T-cell (primary cell): ENCODE data around the gene MYRF. TPM values are rescaled to one million over a fixed set of nuclear protein-coding genes. Genes with fewer than 3 reads are reported as not detected.
A peak's percentile ranks its signal among the peaks of the same experiment; 100 is the strongest.

Experiments used
- ATAC-seq, 4 experiments: fragments of 200-7000 bp in 3 of 4; fragments of 150-1000 bp in 1 of 4; cut with Tn5 transposase; replicated peaks in 1 of 4; 1 replicate in 3 of 4; 2 replicates in 1 of 4; pipeline ENCODE4 v1.10.0; 2021; ENCODE audit warnings: moderate library complexity in 3 of 4, mild to moderate bottlenecking in 2 of 4, moderate number of reproducible peaks in 1 of 4
- CTCF ChIA-PET, 2 donors: fragments of 300-600 bp; sonication (Branson Sonifier 250); formaldehyde crosslinking; loops; one replicate each; lab custom pipeline; 2022; ENCODE audit warnings: antibody characterized with exemption in 2 of 2; lab: Charles Lee
- POLR2A ChIA-PET, 2 donors: fragments of 300-600 bp; sonication (Branson Sonifier 250); formaldehyde crosslinking; loops; one replicate each; lab custom pipeline; 2022; ENCODE audit warnings: antibody characterized with exemption in 2 of 2; lab: Charles Lee
- DNase-seq, 35 experiments: peaks; one replicate each; pipeline versions ENCODE4 v3.0.0 to v3.0.0-alpha.2; 2013 to 2023
- H3K27ac ChIP-seq: one replicate; pipeline ENCODE4 v1.5.1; 2013; ENCODE audit warnings: low read length
- H3K27me3 ChIP-seq, 2 experiments: replicated peaks in 1 of 2; 1 replicate in 1 of 2; 2 replicates in 1 of 2; pipeline versions ENCODE4 v1.6.1 to v1.7.0; 2013; ENCODE audit warnings: low read length in 1 of 2, mixed read lengths in 1 of 2; ENCODE audit not compliant: control insufficient read depth in 2 of 2, insufficient read depth in 2 of 2; ENCODE audit errors: extremely low read depth in 1 of 2
- H3K36me3 ChIP-seq, 2 donors: 1 replicate in 1 of 2; 2 replicates in 1 of 2; pipeline versions ENCODE4 v1.6.1 to v1.7.0; 2013; ENCODE audit warnings: low read length in 1 of 2; ENCODE audit not compliant: control insufficient read depth in 2 of 2, insufficient read depth in 1 of 2; ENCODE audit errors: extremely low read depth in 1 of 2
- H3K4me1 ChIP-seq, 2 experiments: 1 replicate in 1 of 2; 2 replicates in 1 of 2; pipeline versions ENCODE4 v1.6.1 to v1.7.0; 2013; ENCODE audit warnings: low read length in 2 of 2, mixed read lengths in 1 of 2; ENCODE audit not compliant: insufficient read depth in 2 of 2, control insufficient read depth in 1 of 2; ENCODE audit errors: extremely low read depth in 1 of 2
- H3K4me3 ChIP-seq, 2 donors: 1 replicate in 1 of 2; 2 replicates in 1 of 2; pipeline versions ENCODE4 v1.5.1 to v1.7.0; 2013; ENCODE audit warnings: mild to moderate bottlenecking in 2 of 2, low read length in 1 of 2, moderate library complexity in 1 of 2; ENCODE audit not compliant: control insufficient read depth in 1 of 2; ENCODE audit errors: extremely low read depth in 1 of 2
- H3K9me3 ChIP-seq: 2 replicates; pipeline ENCODE4 v1.7.0; 2013
- H3K27ac Mint-ChIP-seq, 2 donors: one replicate each; pipeline ENCODE4 v1.8.0; 2020 to 2021; ENCODE audit warnings: mild to moderate bottlenecking in 2 of 2, mixed read lengths in 2 of 2
- H3K27me3 Mint-ChIP-seq, 2 donors: one replicate each; pipeline ENCODE4 v1.8.0; 2021 to 2022; ENCODE audit warnings: mixed read lengths in 2 of 2
- H3K36me3 Mint-ChIP-seq: one replicate; pipeline ENCODE4 v1.8.0; 2021; ENCODE audit warnings: mixed read lengths
- H3K4me1 Mint-ChIP-seq, 3 donors: one replicate each; pipeline ENCODE4 v1.8.0; 2020 to 2022; ENCODE audit warnings: mixed read lengths in 3 of 3, mild to moderate bottlenecking in 1 of 3
- H3K4me3 Mint-ChIP-seq, 3 donors: one replicate each; pipeline ENCODE4 v1.8.0; 2020 to 2022; ENCODE audit warnings: mild to moderate bottlenecking in 3 of 3, mixed read lengths in 3 of 3, moderate library complexity in 3 of 3
- H3K9me3 Mint-ChIP-seq, 3 donors: one replicate each; pipeline ENCODE4 v1.8.0; 2020 to 2022; ENCODE audit warnings: mixed read lengths in 3 of 3
- WGBS: methylation state at CpG from one replicate; pipeline ENCODE4 v1.1.5; 2013; ENCODE audit warnings: missing lambda C conversion rate; ENCODE audit not compliant: insufficient coverage; 5-methylcytosine and 5-hydroxymethylcytosine counted together
- total RNA-seq, 35 experiments: library from RNA in 6 of 35; stranded (reverse) in 6 of 35; fragments of 120-200 nt in 1 of 35; gene quantifications; one replicate each; pipeline versions ENCODE4 v1.2.1 to v1.2.4 and lab custom pipeline; 2013 to 2026

The MYRF gene
- total RNA-seq, 5 donors from 2014 or later (not counting 1 experiment from before 2014, with no cell fraction given): 0.95 to 4.9 (median 1.5) TPM

DNA sequence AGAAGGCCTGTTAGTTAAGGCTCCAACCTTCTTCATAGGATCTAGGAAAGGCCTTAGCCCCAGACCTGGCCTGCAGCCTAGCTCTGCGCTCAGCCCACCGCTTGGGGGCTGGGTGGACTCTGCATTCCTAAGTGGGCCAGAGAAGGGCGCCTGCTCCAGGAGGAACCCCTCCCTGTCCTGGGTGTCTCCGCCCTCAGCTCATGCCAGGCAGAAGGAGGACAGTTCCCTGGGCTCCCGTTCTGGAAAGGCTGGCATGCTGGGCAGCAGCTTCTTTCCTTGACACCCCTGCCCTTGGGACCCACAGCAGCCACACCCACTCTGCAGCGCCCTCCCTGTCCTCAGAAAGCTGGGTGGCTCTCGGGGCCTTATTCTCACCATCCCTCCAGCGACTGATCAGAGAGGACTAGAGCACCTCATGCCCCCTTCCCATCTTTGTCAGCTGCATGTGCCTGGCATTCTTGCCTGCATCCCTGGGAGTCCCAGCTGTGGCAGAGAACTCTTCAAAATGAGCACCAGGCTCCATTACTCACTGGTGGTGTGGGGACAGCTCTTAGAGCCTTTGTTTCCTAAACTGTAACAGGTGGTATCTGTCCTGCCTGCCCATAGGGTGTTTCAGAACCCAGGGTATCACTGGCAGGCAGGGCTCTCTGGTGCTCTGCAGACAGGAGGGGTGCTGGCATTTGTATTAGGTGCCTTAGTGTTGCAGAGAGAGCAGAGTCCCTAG is 20.3 kb upstream of the MYRF start:
- H3K36me3 ChIP-seq: no peaks in the 10 kb centered on the region
- no peak overlapping the region for H3K27ac Mint-ChIP-seq
- H3K9me3 ChIP-seq: no peaks in the 10 kb centered on the region
- no peak overlapping the region for H3K27ac ChIP-seq
- H3K4me3 Mint-ChIP-seq: no peak overlapping the region
- H3K36me3 Mint-ChIP-seq: no peaks in the 10 kb centered on the region
- DNase-seq (no peak), ATAC-seq (no peak)
- no peaks in the 10 kb centered on the region for H3K9me3 Mint-ChIP-seq
- H3K4me1 Mint-ChIP-seq: peaks cover 2 to 7% (median 4%) of the 10 kb centered on the region in 3 donors
- H3K4me1 ChIP-seq: peaks cover 0 to 4% of the 10 kb centered on the region in 2 experiments
- POLR2A ChIA-PET: interaction anchor here in 1 of 2 donors (0.5 kb wide), 1 partner anchor 272 kb away, joined by 7 read pairs; no protein-coding TSS in a partner anchor
- H3K4me3 ChIP-seq: no peak overlapping the region
- peaks cover 0 to 6% of the 10 kb centered on the region in 2 experiments for H3K27me3 ChIP-seq
- H3K27me3 Mint-ChIP-seq: no peaks in the 10 kb centered on the region
- CTCF ChIA-PET: no interaction called here
- WGBS: 86% methylated on average over 7 of the region's 8 CpGs

DNA sequence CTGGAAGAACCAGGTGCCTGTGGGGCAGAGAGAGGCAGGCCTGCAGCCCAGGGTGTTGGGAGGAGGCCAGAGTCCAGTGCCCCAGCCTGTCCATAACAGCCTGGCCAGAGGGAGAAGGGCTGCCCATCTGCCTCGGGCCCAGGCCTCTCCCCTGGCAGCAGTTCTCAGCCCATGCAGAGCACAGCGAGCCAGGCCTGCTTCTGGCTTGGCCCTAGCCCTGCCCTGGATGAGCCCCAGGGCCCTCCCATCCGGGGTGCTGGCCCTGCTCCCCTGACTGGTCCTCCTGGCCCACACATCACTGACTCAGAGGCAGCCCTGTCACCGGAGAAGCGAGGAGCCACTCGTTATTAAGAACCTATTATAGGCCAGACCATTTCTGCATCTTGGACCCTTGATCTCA is 19.7 kb upstream of the MYRF start:
- WGBS: 80% methylated on average over 6 of the region's 6 CpGs
- CTCF ChIA-PET: interaction anchor here (0.9 to 1.9 kb wide), 9 partner anchors 19 to 376 kb away, joined by 3 to 21 read pairs (median 3); no protein-coding TSS in a partner anchor

DNA sequence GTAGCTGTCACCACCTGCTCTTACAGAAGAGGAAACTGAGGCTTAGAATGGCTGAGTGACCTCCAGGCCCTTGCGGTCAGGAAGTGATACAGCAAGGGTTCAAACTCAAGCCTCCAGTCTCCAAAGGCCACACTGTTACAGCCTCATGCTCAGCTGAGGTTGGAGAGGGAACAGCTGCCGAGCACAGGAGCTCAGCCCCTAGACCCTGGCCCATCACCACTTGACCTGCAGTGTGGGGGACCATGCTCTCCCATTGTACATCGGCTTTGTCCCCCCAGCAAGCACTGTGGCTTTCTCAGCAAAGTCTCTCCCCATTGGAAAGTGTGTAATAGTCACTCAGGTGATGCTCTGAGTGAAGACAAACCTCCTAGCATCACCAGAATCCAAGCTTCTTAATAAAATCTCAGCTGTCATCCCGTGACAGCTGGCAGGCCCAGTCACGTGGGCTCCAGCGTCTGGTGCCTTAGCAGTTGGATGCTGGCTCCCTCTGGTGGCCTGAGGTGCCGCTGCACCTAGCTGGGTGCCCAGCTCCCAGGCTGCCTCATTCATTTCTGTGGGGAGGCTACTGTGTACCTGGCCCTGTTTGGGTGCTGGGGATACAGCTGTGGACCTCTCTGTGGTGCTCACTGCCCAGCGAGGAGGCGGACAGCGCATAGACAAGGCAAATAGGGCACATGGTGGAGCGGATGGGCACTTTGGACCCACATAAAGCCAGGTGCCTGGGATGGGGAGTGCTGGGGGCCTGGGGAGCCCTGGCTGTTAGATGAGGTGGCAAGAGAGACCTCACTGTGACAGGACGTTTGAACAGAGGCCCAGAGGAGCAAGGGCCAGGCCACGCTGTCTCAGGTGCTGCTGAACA is 19.1 kb upstream of the MYRF start:
- H3K4me1 ChIP-seq: peaks cover 0 to 4% of the 10 kb centered on the region in 2 experiments
- Mint-ChIP-seq H3K27me3 (no peaks in the 10 kb centered on the region), H3K36me3 (no peaks in the 10 kb centered on the region), H3K9me3 (no peaks in the 10 kb centered on the region), H3K4me3 (no peak overlapping the region), H3K27ac (no peak overlapping the region), H3K4me1 (peaks cover 2 to 7% (median 4%) of the 10 kb centered on the region in 3 donors)
- ATAC-seq (peak; percentile 90 to 99 (median 96)), DNase-seq (peak; percentile 65 to 92 (median 83))
- no peak overlapping the region for H3K4me3 ChIP-seq
- H3K36me3 ChIP-seq: no peaks in the 10 kb centered on the region
- WGBS: 14% methylated on average over 11 of the region's 13 CpGs
- H3K27me3 ChIP-seq: peaks cover 0 to 12% of the 10 kb centered on the region in 2 experiments
- POLR2A ChIA-PET: no interaction called here
- no peaks in the 10 kb centered on the region for H3K9me3 ChIP-seq
- H3K27ac ChIP-seq: no peak overlapping the region
- CTCF ChIA-PET: interaction anchor here (0.6 to 1.9 kb wide), 13 partner anchors 18 to 375 kb away, joined by 3 to 21 read pairs (median 4); no protein-coding TSS in a partner anchor

More for the DNA sequence above, 19.7 kb upstream of the MYRF start:
- Mint-ChIP-seq H3K27me3 (no peaks in the 10 kb centered on the region), H3K4me1 (peaks cover 2 to 7% (median 4%) of the 10 kb centered on the region in 3 donors), H3K9me3 (no peaks in the 10 kb centered on the region), H3K27ac (no peak overlapping the region), H3K36me3 (no peaks in the 10 kb centered on the region), H3K4me3 (no peak overlapping the region)
- ATAC-seq: no peak
- no peak for DNase-seq
- Histone ChIP-seq H3K27ac (no peak overlapping the region), H3K4me3 (no peak overlapping the region), H3K36me3 (no peaks in the 10 kb centered on the region), H3K27me3 (peaks cover 0 to 6% of the 10 kb centered on the region in 2 experiments), H3K4me1 (peaks cover 0 to 4% of the 10 kb centered on the region in 2 experiments), H3K9me3 (no peaks in the 10 kb centered on the region)
- POLR2A ChIA-PET: no interaction called here

DNA sequence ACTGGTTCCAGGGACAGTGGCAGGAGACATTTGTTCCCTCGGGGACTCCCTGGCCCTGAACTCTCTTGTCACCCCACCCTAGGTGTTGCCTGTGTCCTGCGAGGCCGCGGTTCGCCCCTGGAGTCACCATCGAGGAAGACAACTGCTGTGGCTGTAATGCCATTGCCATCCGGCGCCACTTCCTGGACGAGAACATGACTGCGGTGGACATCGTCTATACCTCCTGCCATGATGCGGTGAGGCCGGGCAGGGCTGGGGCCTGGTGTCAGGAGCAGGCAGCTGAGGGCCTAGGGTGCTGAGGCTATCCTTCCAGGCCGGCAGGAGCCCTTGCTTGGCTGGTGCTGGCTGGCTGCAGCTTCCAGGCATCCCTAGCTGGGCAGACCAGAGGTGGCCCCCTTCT is 17.7 kb upstream of the MYRF start:
- Histone ChIP-seq H3K27ac (no peak overlapping the region), H3K4me1 (peaks cover 0 to 4% of the 10 kb centered on the region in 2 experiments), H3K27me3 (peaks cover 0 to 12% of the 10 kb centered on the region in 2 experiments), H3K4me3 (no peak overlapping the region), H3K9me3 (no peaks in the 10 kb centered on the region), H3K36me3 (no peaks in the 10 kb centered on the region)
- H3K27ac Mint-ChIP-seq: no peak overlapping the region
- H3K4me1 Mint-ChIP-seq: peaks cover 2 to 7% (median 4%) of the 10 kb centered on the region in 3 donors
- no peaks in the 10 kb centered on the region for H3K9me3 Mint-ChIP-seq
- ChIA-PET CTCF (interaction anchor here in 1 of 2 donors (1.9 kb wide), 1 partner anchor 56 kb away, joined by 21 read pairs; no protein-coding TSS in a partner anchor), POLR2A (no interaction called here)
- no peak overlapping the region for H3K4me3 Mint-ChIP-seq
- H3K36me3 Mint-ChIP-seq: no peaks in the 10 kb centered on the region
- H3K27me3 Mint-ChIP-seq: no peaks in the 10 kb centered on the region
- no peak for DNase-seq
- 83% methylated on average over 14 of the region's 14 CpGs for WGBS
- ATAC-seq: no peak

- no peak overlapping the region for H3K27ac ChIP-seq
- ATAC-seq: no peak
- 82% methylated on average over 14 of the region's 17 CpGs for WGBS
- CTCF ChIA-PET: no interaction called here
- H3K36me3 Mint-ChIP-seq: no peaks in the 10 kb centered on the region
- H3K9me3 Mint-ChIP-seq: no peaks in the 10 kb centered on the region
- H3K9me3 ChIP-seq: no peaks in the 10 kb centered on the region
- H3K27ac Mint-ChIP-seq: no peak overlapping the region
- POLR2A ChIA-PET: no interaction called here
- no peaks in the 10 kb centered on the region for H3K36me3 ChIP-seq
- H3K4me3 Mint-ChIP-seq: no peak overlapping the region
- peaks cover 0 to 12% of the 10 kb centered on the region in 2 experiments for H3K27me3 ChIP-seq
- H3K27me3 Mint-ChIP-seq: no peaks in the 10 kb centered on the region
- DNase-seq: no peak
- peaks cover 2 to 7% (median 4%) of the 10 kb centered on the region in 3 donors for H3K4me1 Mint-ChIP-seq
- H3K4me1 ChIP-seq: peaks cover 0 to 4% of the 10 kb centered on the region in 2 experiments
- H3K4me3 ChIP-seq: no peak overlapping the region
Measured at GRCh38 chr11:61735391-61735790, 17.0 kb upstream of the MYRF start.

- Mint-ChIP-seq H3K4me1 (peaks cover 2 to 7% (median 4%) of the 10 kb centered on the region in 3 donors), H3K27ac (no peak overlapping the region), H3K9me3 (no peaks in the 10 kb centered on the region), H3K36me3 (no peaks in the 10 kb centered on the region), H3K4me3 (no peak overlapping the region), H3K27me3 (no peaks in the 10 kb centered on the region)
- ChIA-PET POLR2A (no interaction called here), CTCF (no interaction called here)
- Histone ChIP-seq H3K4me1 (peaks cover 0 to 4% of the 10 kb centered on the region in 2 experiments), H3K27ac (no peak overlapping the region), H3K9me3 (no peaks in the 10 kb centered on the region), H3K36me3 (no peaks in the 10 kb centered on the region), H3K4me3 (no peak overlapping the region), H3K27me3 (peaks cover 0 to 12% of the 10 kb centered on the region in 2 experiments)
- ATAC-seq: no peak
- WGBS: 50% methylated on average over 3 of the region's 5 CpGs
- DNase-seq: no peak
Measured at GRCh38 chr11:61736310-61736709, 16.1 kb upstream of the MYRF start.
